Neural progenitor cell (in vitro differentiated cells): Measurements from ENCODE around the gene DIS3L2. TPM values are rescaled to one million over a fixed set of nuclear protein-coding genes. Genes with fewer than 3 reads are reported as not detected.

Source experiments
- DNase-seq: peaks from one replicate; pipeline ENCODE4 v3.0.0-alpha.2; 2016; ENCODE audit warnings: low spot score
- H2AFZ ChIP-seq: fragments of 200-600 bp; sonication (generic); replicated peaks from 2 replicates; pipeline ENCODE4 v1.6.1; 2016; ENCODE audit warnings: antibody characterized with exemption
- H3F3A ChIP-seq: fragments of 200-600 bp; sonication (generic); 2 replicates; pipeline ENCODE4 v1.6.1; 2016; ENCODE audit warnings: antibody characterized with exemption, low read depth
- H3K27ac ChIP-seq: fragments of 200-600 bp; sonication (generic); 2 replicates; pipeline ENCODE4 v1.5.1; 2016; ENCODE audit warnings: mild to moderate bottlenecking
- H3K27me3 ChIP-seq: fragments of 200-600 bp; sonication (generic); 2 replicates; pipeline ENCODE4 v1.6.1; 2016; ENCODE audit warnings: mild to moderate bottlenecking, moderate library complexity
- H3K36me3 ChIP-seq: fragments of 200-600 bp; sonication (generic); 2 replicates; pipeline ENCODE4 v1.5.1; 2016
- H3K4me1 ChIP-seq: fragments of 200-600 bp; sonication (generic); 2 replicates; pipeline ENCODE4 v1.6.1; 2016; ENCODE audit warnings: mixed run types
- H3K4me2 ChIP-seq: fragments of 200-600 bp; sonication (generic); 2 replicates; pipeline ENCODE4 v1.6.1; 2016
- H3K4me3 ChIP-seq: fragments of 200-600 bp; sonication (generic); 2 replicates; pipeline ENCODE4 v1.5.1; 2016
- H3K79me2 ChIP-seq: fragments of 200-600 bp; sonication (generic); 2 replicates; pipeline ENCODE4 v1.6.1; 2016; ENCODE audit warnings: low read depth
- H3K9ac ChIP-seq: fragments of 200-600 bp; sonication (generic); 2 replicates; pipeline ENCODE4 v1.6.1; 2016
- H3K9me3 ChIP-seq: fragments of 200-600 bp; sonication (generic); 2 replicates; pipeline ENCODE4 v1.5.1; 2016; ENCODE audit warnings: low read depth
- H4K20me1 ChIP-seq: fragments of 200-600 bp; sonication (generic); 2 replicates; pipeline ENCODE4 v1.6.1; 2016; ENCODE audit warnings: low read depth
- H3K27ac Mint-ChIP-seq: 3 replicates; pipeline ENCODE4 v1.8.0; 2021; ENCODE audit warnings: mixed read lengths
- H3K27me3 Mint-ChIP-seq: 2 replicates; pipeline ENCODE4 v1.8.0; 2022; ENCODE audit warnings: low read depth, mild to moderate bottlenecking, inconsistent platforms, moderate library complexity, mixed read lengths; ENCODE audit not compliant: insufficient read depth
- H3K36me3 Mint-ChIP-seq: 3 replicates; pipeline ENCODE4 v1.8.0; 2021; ENCODE audit warnings: mixed read lengths
- H3K4me1 Mint-ChIP-seq: 3 replicates; pipeline ENCODE4 v1.8.0; 2021; ENCODE audit warnings: mixed read lengths
- H3K4me3 Mint-ChIP-seq: 3 replicates; pipeline ENCODE4 v1.8.0; 2021; ENCODE audit warnings: mild to moderate bottlenecking, moderate library complexity, mixed read lengths
- H3K9me3 Mint-ChIP-seq: 3 replicates; pipeline ENCODE4 v1.8.0; 2020; ENCODE audit warnings: mixed read lengths
- EZH2 ChIP-seq: fragments of 200-600 bp; sonication (generic); IDR thresholded peaks from 2 replicates; pipeline ENCODE4 v1.6.1; 2017; ENCODE audit warnings: antibody characterized with exemption, mild to moderate bottlenecking, moderate library complexity
- EZH2phosphoT487 ChIP-seq: fragments of 200-600 bp; sonication (generic); IDR thresholded peaks from 2 replicates; pipeline ENCODE4 v1.6.1; 2017; ENCODE audit warnings: antibody characterized with exemption
- total RNA-seq: library from RNA; depleted of rRNA; stranded (reverse); fragments of >200 nt; gene quantifications from 2 replicates; pipeline ENCODE4 v1.2.3, GENCODE V29; 2015; ENCODE audit warnings: low replicate concordance
- TF ChIP-seq, protein P1 (sequence below): fragments of 200-600 bp; sonication (generic); IDR thresholded peaks from 2 replicates; pipeline ENCODE4 v1.5.1; 2017; ENCODE audit warnings: antibody characterized with exemption, mild to moderate bottlenecking

The DIS3L2 gene
- total RNA-seq, 1 donor from 2014 or later: 23.2 TPM

DNA sequence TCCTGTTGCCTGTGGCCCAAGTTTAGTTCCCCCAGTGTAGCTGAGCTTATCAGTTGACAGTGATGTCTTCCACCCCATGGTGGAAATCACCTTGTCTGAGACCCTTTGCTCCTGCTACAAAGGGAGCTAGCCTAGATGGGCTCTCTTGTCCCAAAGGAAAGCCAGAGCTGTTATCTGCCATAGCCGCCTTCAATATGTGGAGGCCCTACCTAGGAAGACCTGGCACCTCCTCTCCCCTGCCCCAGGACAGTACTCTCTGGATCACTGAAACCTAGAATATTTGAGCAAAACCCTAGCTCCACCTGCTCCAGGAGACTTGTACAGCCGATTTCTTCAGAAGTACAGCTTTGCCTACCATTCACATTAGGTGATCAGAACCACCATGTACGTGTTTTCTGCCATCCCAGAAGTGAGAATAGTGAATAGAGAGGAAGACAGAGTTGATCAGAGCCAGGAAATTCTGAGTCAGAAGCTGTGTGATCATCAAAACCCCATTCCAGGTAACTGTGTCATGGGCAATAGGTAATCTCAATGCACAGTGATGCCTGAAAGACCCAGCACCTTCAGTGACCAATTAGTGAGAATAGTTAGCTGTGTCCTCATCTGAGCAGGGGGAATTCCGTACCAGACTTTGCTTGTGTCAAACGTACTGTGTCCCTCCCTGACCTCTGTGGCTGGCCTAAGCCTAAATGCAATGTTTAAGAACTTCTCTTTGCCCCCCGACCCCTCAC lies 278.6 kb downstream of the DIS3L2 start:
- peaks cover 11% of the 10 kb centered on the region for H3K4me1 Mint-ChIP-seq
- Histone ChIP-seq H2AFZ (no peak overlapping the region), H3K4me1 (peaks cover 8% of the 10 kb centered on the region), H3K79me2 (no peaks in the 10 kb centered on the region), H3K27me3 (no peaks in the 10 kb centered on the region), H3K9ac (no peak overlapping the region), H3K27ac (no peak overlapping the region), H3F3A (no peaks in the 10 kb centered on the region), H4K20me1 (peaks cover 15% of the 10 kb centered on the region), H3K9me3 (no peaks in the 10 kb centered on the region), H3K4me2 (no peak overlapping the region), H3K36me3 (no peaks in the 10 kb centered on the region), H3K4me3 (no peak overlapping the region)
- no peak for DNase-seq
- H3K36me3 Mint-ChIP-seq: peaks cover 9% of the 10 kb centered on the region
- no peak overlapping the region for H3K4me3 Mint-ChIP-seq
- no peak overlapping the region for H3K27ac Mint-ChIP-seq
- TF ChIP-seq, protein P1, sequence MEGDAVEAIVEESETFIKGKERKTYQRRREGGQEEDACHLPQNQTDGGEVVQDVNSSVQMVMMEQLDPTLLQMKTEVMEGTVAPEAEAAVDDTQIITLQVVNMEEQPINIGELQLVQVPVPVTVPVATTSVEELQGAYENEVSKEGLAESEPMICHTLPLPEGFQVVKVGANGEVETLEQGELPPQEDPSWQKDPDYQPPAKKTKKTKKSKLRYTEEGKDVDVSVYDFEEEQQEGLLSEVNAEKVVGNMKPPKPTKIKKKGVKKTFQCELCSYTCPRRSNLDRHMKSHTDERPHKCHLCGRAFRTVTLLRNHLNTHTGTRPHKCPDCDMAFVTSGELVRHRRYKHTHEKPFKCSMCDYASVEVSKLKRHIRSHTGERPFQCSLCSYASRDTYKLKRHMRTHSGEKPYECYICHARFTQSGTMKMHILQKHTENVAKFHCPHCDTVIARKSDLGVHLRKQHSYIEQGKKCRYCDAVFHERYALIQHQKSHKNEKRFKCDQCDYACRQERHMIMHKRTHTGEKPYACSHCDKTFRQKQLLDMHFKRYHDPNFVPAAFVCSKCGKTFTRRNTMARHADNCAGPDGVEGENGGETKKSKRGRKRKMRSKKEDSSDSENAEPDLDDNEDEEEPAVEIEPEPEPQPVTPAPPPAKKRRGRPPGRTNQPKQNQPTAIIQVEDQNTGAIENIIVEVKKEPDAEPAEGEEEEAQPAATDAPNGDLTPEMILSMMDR: no peak
- TF ChIP-seq EZH2 (no peak), EZH2phosphoT487 (no peak)
- peaks cover 4% of the 10 kb centered on the region for H3K27me3 Mint-ChIP-seq
- H3K9me3 Mint-ChIP-seq: no peaks in the 10 kb centered on the region

DNA sequence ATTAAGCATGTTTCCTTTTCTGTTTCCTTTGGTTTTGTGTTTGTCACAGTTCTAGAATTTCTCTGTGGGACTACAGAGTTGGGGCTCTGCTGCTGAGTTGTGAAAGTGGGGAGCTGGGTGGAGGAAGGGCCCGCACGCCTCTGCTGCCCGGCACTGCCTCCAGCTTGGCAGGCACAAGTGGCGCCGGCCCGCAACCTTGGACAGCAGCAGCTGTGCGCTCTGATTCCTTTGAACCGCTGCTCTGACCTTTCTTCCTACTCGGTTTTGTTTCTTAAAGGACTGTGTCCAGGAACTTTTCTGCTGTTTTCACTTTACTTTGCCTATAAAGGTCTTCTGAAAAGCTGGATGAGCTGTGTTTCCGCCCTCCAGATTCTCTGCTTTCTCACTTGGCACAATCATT lies 279.4 kb downstream of the DIS3L2 start:
- no peak for DNase-seq
- Histone ChIP-seq H3K9ac (no peak overlapping the region), H3K27me3 (no peaks in the 10 kb centered on the region), H3K79me2 (no peaks in the 10 kb centered on the region), H3K4me2 (no peak overlapping the region), H3K27ac (no peak overlapping the region), H3K36me3 (no peaks in the 10 kb centered on the region), H3K4me1 (peaks cover 3% of the 10 kb centered on the region), H4K20me1 (peaks cover 13% of the 10 kb centered on the region), H3F3A (no peaks in the 10 kb centered on the region), H3K9me3 (no peaks in the 10 kb centered on the region), H2AFZ (no peak overlapping the region), H3K4me3 (no peak overlapping the region)
- H3K4me1 Mint-ChIP-seq: peaks cover 9% of the 10 kb centered on the region
- H3K36me3 Mint-ChIP-seq: peaks cover 9% of the 10 kb centered on the region
- H3K27ac Mint-ChIP-seq: no peak overlapping the region
- H3K27me3 Mint-ChIP-seq: peaks cover 4% of the 10 kb centered on the region
- no peaks in the 10 kb centered on the region for H3K9me3 Mint-ChIP-seq
- no peak overlapping the region for H3K4me3 Mint-ChIP-seq
- TF ChIP-seq EZH2: no peak
- TF ChIP-seq EZH2phosphoT487: no peak
- TF ChIP-seq, protein P1: no peak

DNA sequence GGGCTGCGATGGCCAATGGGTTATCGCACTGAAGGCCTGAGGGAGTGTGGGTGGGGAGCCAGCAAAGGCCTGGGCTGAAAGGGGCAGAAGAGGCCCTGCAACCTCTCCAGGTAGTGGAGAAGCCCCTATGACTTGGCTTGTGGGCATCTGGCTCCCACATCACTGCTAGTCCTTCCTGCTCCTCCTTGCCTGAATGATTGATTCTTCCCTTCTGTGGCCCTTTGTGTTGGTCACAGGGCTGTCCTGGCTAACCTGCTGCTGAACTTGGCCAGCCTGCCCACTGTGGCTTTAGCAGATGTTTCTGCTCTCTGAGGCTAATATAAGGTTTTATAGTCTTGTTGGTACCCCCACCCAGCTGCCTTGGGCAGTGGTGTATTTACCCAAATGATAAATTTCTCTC lies 280.8 kb downstream of the DIS3L2 start:
- no peak for TF ChIP-seq EZH2
- no peak for TF ChIP-seq EZH2phosphoT487
- TF ChIP-seq, protein P1: no peak
- H3K4me3 ChIP-seq: no peak overlapping the region
- H3K36me3 ChIP-seq: no peaks in the 10 kb centered on the region
- H3K27me3 Mint-ChIP-seq: peaks cover 4% of the 10 kb centered on the region
- peaks cover 3% of the 10 kb centered on the region for H4K20me1 ChIP-seq
- no peaks in the 10 kb centered on the region for H3K4me1 ChIP-seq
- DNase-seq: no peak
- H3K4me1 Mint-ChIP-seq: peaks cover 18% of the 10 kb centered on the region
- H3K9ac ChIP-seq: no peak overlapping the region
- no peaks in the 10 kb centered on the region for H3K9me3 Mint-ChIP-seq
- H3F3A ChIP-seq: no peaks in the 10 kb centered on the region
- no peak overlapping the region for H3K27ac Mint-ChIP-seq
- H2AFZ ChIP-seq: no peak overlapping the region
- H3K27me3 ChIP-seq: no peaks in the 10 kb centered on the region
- no peak overlapping the region for H3K4me2 ChIP-seq
- H3K4me3 Mint-ChIP-seq: no peak overlapping the region
- no peaks in the 10 kb centered on the region for H3K9me3 ChIP-seq
- no peak overlapping the region for H3K27ac ChIP-seq
- H3K36me3 Mint-ChIP-seq: peaks cover 9% of the 10 kb centered on the region
- H3K79me2 ChIP-seq: no peaks in the 10 kb centered on the region
